Measurements from ENCODE around the gene SHC2.

DNA sequence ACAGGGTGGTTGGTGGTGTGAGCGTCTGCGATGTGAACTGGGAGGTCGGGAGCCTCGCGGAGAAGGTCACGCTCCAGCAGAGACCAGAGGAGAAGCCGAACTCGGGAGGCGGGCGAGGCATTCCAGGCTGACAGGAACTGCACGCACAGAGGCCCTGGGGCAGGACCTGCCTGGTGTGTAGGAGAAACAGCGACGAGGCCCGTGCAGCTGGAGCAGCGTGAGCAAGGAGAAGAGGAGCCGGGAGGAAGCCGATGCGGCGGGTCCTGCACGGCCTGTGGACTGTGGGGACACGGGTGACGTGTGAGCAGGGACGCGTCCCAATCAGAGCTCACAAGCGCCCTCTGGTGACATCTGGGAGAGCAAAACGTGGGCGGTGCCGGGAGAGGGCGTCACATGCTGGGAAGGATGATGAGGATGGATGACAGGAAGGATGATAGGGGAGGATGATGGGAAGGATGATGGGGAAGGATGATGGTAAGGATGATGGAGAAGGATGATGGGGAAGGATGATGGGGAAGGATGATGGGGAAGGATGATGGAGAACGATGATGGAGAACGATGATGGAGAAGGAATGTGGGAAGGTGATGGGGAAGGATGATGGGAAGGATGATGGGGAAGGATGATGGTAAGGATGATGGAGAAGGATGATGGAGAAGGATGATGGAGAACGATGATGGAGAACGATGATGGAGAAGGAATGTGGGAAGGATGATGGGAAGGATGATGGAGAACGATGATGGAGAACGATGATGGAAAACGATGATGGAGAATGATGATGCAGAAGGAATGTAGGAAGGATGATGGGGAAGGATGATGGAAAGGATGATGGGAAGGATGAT, 19.4 kb upstream of the SHC2 start:
- no peak for TF ChIP-seq POLR2A (IDR thresholded peaks at IDR 0.05)
- TF ChIP-seq, protein P1, sequence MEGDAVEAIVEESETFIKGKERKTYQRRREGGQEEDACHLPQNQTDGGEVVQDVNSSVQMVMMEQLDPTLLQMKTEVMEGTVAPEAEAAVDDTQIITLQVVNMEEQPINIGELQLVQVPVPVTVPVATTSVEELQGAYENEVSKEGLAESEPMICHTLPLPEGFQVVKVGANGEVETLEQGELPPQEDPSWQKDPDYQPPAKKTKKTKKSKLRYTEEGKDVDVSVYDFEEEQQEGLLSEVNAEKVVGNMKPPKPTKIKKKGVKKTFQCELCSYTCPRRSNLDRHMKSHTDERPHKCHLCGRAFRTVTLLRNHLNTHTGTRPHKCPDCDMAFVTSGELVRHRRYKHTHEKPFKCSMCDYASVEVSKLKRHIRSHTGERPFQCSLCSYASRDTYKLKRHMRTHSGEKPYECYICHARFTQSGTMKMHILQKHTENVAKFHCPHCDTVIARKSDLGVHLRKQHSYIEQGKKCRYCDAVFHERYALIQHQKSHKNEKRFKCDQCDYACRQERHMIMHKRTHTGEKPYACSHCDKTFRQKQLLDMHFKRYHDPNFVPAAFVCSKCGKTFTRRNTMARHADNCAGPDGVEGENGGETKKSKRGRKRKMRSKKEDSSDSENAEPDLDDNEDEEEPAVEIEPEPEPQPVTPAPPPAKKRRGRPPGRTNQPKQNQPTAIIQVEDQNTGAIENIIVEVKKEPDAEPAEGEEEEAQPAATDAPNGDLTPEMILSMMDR (IDR thresholded peaks at IDR 0.05): peak in 5 of 7 experiments; percentile 48 to 63 (median 52)
- peak in 2 of 3 donors; percentile 28 to 72 for TF ChIP-seq POLR2AphosphoS5 (IDR thresholded peaks at IDR 0.05)
- no peak for TF ChIP-seq EP300 (IDR thresholded peaks at IDR 0.05)

Measured in stomach (tissue), 4 donors.